A549 treated with AZD2906 at 1 μM for 4 hours (cell line): ENCODE results near the gene CENPT. TPM values are rescaled to one million over a fixed set of nuclear protein-coding genes. Genes with fewer than 3 reads are reported as not detected.

Experiments
- total RNA-seq: library from RNA; stranded (reverse); fragments of 200-300 nt; extraction: Qiagen RNA extraction; gene quantifications from 5 replicates; pipeline ENCODE4 v1.2.3, GENCODE V29; 2022

CENPT gene, protein sequence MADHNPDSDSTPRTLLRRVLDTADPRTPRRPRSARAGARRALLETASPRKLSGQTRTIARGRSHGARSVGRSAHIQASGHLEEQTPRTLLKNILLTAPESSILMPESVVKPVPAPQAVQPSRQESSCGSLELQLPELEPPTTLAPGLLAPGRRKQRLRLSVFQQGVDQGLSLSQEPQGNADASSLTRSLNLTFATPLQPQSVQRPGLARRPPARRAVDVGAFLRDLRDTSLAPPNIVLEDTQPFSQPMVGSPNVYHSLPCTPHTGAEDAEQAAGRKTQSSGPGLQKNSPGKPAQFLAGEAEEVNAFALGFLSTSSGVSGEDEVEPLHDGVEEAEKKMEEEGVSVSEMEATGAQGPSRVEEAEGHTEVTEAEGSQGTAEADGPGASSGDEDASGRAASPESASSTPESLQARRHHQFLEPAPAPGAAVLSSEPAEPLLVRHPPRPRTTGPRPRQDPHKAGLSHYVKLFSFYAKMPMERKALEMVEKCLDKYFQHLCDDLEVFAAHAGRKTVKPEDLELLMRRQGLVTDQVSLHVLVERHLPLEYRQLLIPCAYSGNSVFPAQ
- 21.8 to 28.3 TPM (median 26.3 TPM) in 5 replicates for total RNA-seq

DNA sequence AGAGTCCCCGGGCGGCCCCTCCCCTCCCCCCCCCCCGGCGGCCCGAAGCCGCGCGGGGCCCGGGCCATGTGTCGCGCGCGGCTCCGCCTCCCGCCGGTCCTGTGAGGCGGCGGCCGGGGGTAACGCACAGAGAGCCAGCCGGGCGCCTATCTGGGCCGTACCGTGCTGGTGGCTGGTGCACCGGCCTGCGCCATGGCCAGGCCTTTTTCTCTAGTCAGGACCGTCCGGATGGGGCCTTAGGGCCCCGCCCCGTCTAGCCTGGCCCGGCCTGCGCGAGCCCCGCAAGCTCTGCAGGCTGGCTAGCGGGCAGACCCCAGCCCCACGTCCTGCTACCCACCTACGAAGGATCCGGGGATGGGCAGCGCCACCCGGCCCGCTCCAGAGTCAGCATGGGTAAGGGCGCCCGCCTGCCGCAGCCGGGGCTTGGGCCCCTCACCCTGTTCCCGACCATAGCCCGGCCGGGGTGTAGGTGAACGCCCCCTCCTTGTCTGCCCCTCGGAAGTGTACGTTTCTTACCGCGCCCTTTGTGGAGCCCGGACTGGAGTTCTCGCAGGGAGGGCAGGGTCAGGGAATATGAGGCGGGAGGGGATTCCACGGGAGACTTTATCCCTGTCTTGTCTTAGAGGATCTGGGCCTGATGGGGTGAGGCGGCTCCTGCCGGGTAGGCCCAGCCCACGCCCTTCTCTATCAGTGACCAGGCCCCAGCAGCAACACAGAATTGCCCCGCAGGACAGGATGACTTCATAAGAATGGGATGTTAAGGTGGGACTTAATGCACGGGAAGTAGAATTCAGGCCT, at the start of gene CENPT:
Gene CENPT (minus strand): TSS at position 630 of the 798 bp plus-strand sequence. CDS start 13,834 bp downstream, outside the sequence.

DNA sequence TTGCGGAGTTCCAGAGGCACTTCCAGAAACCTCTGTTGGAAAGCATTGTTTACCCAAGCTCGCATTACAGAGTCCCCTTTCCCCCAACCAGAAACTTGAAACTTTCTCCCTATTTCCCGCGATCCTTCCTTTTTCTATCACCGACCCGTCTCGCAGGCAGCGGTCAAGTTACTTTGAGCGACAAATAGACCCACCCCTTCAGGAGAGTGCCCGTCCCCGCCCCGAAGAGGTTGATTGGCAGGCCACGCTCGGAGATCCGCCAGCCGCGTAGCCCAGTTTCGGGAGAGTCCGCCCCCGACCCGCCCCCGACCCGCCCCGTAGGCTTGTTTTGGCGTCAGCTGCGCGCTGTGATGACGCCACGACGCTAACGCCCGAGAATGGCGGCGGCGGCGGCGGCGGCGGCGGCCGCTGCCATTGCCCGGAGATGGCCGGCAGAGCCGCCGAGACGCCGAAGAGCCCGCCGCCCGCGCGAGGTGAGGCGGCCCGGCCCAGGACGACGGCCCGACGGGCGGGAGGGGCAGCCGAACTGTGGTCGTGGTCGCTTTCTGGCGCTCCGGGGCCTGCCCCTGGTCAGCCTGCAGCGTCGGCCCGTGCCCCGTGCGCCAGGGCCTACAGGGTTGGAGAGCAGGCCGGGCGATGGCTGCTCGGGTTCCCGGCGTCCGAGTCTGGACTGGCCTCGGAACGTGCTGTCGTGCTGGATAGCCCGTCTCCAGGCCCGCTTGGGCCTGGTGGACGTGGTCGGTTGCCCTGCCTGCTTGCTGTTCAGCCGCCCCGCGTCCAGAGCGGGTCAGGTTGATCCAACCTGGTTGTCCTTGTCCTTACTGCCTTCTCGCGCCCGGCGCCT, 45.6 kb upstream of the CENPT start, which contains the start of gene PSKH1:
Gene PSKH1 (plus strand): TSS at position 356 of the 844 bp plus-strand sequence. CDS start 15,496 bp downstream, outside the sequence.

DNA sequence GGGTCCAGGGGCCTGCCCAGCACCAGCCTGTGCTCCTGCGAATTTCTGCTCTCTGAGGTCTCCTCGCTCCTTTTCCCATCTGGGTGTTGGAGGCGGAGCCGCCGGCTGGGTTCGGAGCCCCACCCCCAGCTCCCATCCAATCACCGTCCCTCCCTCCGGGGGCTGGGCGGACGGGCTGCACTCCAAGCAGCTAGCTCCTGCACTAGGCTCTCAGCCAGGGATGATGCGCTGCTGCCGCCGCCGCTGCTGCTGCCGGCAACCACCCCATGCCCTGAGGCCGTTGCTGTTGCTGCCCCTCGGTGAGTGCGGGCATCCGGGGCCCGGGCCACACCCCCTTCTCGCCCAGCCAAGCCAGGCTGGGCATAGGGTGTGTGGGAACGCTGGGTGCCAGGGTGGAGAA, 37.2 kb upstream of the CENPT start, which contains the start of gene NRN1L:
Gene NRN1L (plus strand): TSS at position 202 of the 400 bp plus-strand sequence. CDS start 19 bp downstream, at position 221.

DNA sequence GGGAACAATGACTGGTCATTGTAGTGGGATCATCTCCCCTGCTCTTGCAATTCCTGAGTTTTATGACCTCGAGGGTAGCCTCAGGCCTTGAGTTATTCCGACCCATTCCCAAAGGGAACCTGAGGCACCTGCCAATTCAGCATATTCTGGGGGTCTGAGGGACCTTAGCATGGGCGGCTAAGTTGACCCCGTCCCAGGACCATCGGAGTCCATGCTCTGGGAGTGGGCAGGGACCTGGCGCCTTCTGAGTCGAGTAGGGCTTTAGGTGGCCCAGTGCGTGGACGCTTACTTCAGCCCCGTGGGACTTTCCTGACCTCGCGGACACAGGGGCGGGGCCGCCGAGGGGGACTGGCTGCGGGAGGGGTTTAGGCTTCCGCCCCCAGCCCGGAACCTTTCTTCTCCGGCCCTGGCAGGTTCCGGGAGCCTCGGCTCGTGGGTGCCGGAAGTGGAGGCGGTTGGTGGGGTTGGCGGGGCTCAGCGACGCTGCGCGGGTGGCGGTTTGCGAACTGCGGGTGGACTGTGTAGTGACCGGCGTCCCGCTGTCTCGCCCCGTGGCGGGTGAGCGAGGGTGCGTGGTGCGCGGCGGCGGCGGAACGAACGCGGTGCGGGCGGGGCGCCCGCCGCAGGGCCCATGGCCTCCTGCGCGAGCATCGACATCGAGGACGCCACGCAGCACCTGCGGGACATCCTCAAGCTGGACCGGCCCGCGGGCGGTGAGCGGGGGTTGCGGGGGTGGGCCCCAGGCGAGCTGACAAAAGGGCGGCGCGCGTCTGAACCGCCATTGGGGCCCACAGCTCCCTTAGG, 25.3 kb upstream of the CENPT start, which contains the start of gene EDC4:
Gene EDC4 (plus strand): TSS at position 422 of the 804 bp plus-strand sequence. CDS start 210 bp downstream, at position 632.

DNA sequence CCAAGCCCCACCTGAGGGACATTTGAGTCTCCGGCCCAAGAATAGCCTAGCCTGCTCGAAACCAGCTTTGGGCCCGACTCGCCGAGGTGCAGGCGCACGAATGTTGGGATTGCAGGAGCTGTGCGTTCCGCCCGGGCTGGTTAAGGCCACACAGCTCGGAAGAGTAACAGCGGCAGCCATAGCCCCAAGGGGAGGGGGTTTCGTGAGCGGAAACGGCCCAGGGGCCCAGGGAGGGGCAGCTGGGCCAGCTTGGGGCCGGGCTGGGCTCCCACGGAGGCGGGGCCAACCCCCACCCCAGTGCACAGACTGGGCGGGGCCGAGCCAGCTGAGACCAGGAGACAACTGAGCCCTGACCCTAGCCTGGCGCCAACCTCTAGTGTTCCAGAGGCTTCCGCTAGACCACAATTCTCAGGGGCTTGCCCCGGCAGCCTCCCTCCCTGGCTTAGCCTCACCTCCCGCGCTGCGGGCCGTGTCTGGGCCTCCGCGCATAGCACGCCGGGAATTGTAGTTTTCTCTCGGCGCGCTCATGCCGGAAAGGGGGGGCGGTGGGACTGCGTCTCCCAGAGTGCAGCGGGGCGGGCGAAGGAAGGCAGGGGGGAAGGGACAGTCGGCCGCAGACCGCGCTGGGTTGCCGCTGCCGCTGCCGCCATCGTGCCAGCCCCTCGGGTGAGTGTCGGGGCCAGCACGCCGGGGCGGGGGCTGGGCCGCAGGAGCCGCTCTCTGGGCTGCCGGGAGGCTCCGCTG, 1.0 kb downstream of the CENPT start, which contains the start of gene NUTF2:
Gene NUTF2 (plus strand): TSS at position 614 of the 744 bp plus-strand sequence. CDS start 18,198 bp downstream, outside the sequence.

DNA sequence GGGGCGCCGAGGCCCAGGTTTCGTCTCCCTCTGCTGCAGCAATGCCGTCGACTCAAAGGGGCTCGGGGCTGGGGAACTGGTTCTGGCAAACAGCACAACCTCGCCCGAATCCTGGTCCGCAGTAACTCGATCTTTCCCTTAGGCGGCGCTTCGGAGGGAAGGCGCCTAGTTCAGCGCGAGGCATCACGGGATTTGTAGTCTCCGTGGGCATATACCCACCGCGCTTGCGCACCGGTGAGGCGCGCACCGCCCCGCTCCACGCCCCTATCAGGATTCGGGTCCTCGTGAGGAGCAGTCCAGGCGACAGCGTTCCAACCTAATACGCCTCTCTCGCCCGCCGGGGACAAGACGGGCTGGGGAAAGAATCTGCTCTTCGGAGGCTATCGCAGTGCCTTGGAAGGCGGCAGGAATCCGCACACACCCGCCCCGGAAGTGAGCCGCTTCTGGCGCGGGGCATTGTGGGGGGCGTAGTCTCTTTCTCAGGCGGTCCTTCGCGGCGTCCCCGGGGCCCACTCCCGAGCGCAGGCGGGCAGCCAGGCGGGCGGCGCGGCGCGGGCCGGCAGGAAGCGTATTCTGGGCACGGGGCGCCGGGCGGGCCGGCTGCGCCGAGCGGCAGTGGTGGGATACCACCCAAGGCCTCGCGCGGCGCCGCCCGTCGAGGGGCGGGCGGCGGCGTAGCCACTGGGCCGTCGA, 5.5 kb downstream of the CENPT start, which contains the start of gene THAP11:
Gene THAP11 (plus strand): TSS at position 505 of the 693 bp plus-strand sequence. CDS start 235 bp downstream, outside the sequence.

DNA sequence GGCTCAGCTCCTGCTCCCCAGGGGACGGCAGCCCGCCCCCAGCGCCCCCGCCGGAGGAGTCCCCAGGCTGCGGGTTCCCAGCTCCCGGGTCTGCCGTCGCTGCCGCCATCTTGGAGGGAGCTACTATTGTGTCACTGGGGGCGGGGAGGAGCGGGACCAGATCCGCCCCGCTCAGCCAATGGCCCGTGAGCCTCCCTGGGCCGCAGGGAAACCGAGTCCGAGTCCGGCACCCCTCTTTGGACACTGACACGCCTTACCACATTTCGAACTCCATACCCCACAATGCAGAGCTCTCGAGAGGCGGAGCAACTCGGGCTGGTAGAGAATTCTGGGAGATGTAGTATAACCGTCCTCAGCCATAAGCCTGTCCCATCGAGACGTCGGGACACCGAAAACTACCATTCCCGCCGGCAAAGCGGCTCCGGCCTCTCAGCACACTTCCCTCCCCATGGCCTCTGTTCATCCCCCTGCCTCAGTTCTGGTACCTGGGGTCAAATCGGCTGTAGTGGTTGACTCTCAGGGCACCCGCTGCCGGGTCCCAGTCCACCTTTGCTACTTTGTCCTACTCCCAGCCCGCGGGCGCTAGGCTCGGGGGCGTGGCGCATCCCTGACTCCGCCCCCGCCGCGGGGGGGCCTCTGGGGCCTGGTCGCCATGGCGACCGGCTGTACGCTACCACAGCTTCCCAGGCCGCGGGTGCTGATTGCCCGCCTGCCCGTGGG, 40.9 kb downstream of the CENPT start, which contains the start of the genes RANBP10 and TSNAXIP1:
Gene RANBP10 (minus strand): TSS at position 133 of the 720 bp plus-strand sequence. CDS start 24 bp downstream, at position 109.
Gene TSNAXIP1 (plus strand): TSS at position 462 of the 720 bp plus-strand sequence. CDS start 261 bp downstream, outside the sequence.

Other genes starting within 250 kb of the CENPT start
- gene CARMIL2, start 202.5 kb downstream of the CENPT start, total RNA-seq = 1.2 to 3.1 TPM (median 2.6 TPM) in 5 replicates
- 31.5 to 38.9 TPM (median 36.7 TPM) in 5 replicates for gene ACD, start 187.4 kb downstream of the CENPT start, total RNA-seq
- gene PARD6A, start 186.7 kb downstream of the CENPT start, total RNA-seq = 1.5 to 2.7 TPM (median 2.2 TPM) in 5 replicates
- gene ENKD1, start 180.9 kb downstream of the CENPT start, total RNA-seq = 5.7 to 12.3 TPM (median 10.1 TPM) in 5 replicates
- 0.08 to 0.15 TPM (median 0.12 TPM) in 4 of 5 replicates, not detected in the other for gene C16orf86, start 180.9 kb downstream of the CENPT start, total RNA-seq
- gene GFOD2, start 128.4 kb downstream of the CENPT start, total RNA-seq = 15.6 to 18.9 TPM (median 16.6 TPM) in 5 replicates
- gene RANBP10, start 41.1 kb downstream of the CENPT start, total RNA-seq = 8.0 to 9.5 TPM (median 8.4 TPM) in 5 replicates
- gene TSNAXIP1, start 40.8 kb downstream of the CENPT start, total RNA-seq = 0.21 to 0.63 TPM (median 0.44 TPM) in 5 replicates
- gene THAP11, start 5.4 kb downstream of the CENPT start, total RNA-seq = 26.5 to 41.7 TPM (median 40.0 TPM) in 5 replicates
- 232 to 250 TPM (median 235 TPM) in 5 replicates for gene NUTF2, start 760 bp downstream of the CENPT start, total RNA-seq
- gene EDC4, start 25.4 kb upstream of the CENPT start, total RNA-seq = 47.8 to 62.7 TPM (median 58.0 TPM) in 5 replicates
- gene NRN1L, start 37.2 kb upstream of the CENPT start, total RNA-seq = 0.15 to 0.24 TPM (median 0.20 TPM) in 4 of 5 replicates, not detected in the other
- 13.8 to 18.3 TPM (median 16.6 TPM) in 5 replicates for gene PSKH1, start 45.6 kb upstream of the CENPT start, total RNA-seq
- 1.2 to 1.9 TPM (median 1.5 TPM) in 5 replicates for gene CTRL, start 84.2 kb upstream of the CENPT start, total RNA-seq
- gene PSMB10, start 89.2 kb upstream of the CENPT start, total RNA-seq = 37.3 to 52.6 TPM (median 52.0 TPM) in 5 replicates
- 4.5 to 13.3 TPM (median 12.1 TPM) in 5 replicates for gene LCAT, start 96.4 kb upstream of the CENPT start, total RNA-seq
- 26.9 to 33.6 TPM (median 29.3 TPM) in 5 replicates for gene SLC12A4, start 120.9 kb upstream of the CENPT start, total RNA-seq
- not detected in 5 replicates for gene DPEP3, start 132.8 kb upstream of the CENPT start, total RNA-seq
- 0.05 TPM in 1 of 5 replicates, not detected in the others for gene DPEP2, start 151.8 kb upstream of the CENPT start, total RNA-seq
- not detected in 5 replicates for gene DPEP2NB, start 168.2 kb upstream of the CENPT start, total RNA-seq
- 17.2 to 21.0 TPM (median 19.3 TPM) in 5 replicates for gene DDX28, start 175.5 kb upstream of the CENPT start, total RNA-seq
- 16.4 to 17.6 TPM (median 16.9 TPM) in 5 replicates for gene DUS2, start 175.6 kb upstream of the CENPT start, total RNA-seq
- 12.2 to 15.0 TPM (median 14.4 TPM) in 5 replicates for gene NFATC3, start 237.7 kb upstream of the CENPT start, total RNA-seq